HG03045 (cell line): ENCODE data around the gene BPIFB2.
"Not testable (repeated sequence)": the region's sequence is repeated elsewhere in the genome, so short reads cannot be mapped to it uniquely, and the experiment has no call there.

Experiments used
- ATAC-seq: cut with Tn5 transposase; IDR thresholded peaks from one replicate; pipeline ENCODE4 v1.9.1; 2021; ENCODE audit warnings: mild to moderate bottlenecking, moderate library complexity; ENCODE audit not compliant: unreplicated experiment

BPIFB2 gene

DNA sequence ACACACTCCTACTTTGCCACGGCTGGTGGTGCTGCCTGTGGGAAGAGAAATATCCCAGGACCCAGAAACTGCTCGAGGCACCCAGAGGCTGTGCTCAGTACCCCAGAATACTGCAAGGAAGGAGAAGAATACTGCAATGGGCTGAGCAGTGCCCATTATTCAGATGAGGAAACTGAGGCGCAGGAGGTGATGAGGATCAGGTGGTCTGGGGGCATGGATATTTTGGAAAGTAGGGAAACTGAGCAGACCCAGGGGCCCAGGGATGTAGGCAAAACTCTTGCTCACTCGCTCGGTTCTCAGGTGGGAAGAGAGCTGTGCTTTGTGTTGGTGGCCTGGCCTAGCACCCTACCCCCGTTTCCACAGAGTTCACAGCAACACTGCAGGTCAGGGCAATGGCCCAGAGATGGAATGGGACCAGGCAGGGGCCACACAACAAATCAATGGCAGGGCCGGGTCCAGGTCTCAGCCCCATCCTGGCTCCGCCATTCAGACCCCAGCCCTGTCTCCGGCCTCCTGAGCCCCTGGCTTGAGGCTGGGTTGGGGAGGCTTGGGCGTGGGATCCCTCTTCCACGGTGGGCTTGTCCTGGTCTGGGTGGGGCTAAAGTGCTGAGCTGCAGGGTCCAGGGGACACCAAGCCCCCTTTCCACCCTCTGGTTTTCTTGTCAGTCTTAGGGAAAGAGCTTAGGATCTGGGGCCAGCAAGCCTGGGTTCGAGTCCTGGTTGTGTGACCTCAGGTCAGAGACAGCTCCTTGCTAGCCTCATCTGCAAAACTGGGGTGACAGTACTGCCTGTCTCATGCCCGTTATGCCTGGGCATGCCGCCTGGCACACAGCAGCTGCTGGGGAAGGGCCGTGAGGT, 37.2 kb upstream of the BPIFB2 start:
- no peak for ATAC-seq

DNA sequence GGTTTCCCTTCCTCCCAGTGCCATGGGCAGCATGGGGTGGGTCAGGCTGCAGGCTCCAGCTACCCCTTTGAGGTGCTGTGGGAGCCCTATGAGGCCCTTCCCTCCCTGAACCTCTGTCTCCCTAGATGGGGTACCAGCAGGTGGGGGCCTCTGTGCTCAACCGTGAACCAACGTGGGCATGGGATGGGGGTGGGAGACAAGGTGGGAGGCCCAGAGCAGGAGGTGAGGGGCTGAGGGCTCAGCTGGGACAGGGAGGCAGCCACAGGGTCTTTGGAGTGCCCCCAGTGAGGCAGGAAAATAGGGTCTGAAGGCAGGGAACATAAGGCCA, 36.6 kb upstream of the BPIFB2 start:
- ATAC-seq = no peak

DNA sequence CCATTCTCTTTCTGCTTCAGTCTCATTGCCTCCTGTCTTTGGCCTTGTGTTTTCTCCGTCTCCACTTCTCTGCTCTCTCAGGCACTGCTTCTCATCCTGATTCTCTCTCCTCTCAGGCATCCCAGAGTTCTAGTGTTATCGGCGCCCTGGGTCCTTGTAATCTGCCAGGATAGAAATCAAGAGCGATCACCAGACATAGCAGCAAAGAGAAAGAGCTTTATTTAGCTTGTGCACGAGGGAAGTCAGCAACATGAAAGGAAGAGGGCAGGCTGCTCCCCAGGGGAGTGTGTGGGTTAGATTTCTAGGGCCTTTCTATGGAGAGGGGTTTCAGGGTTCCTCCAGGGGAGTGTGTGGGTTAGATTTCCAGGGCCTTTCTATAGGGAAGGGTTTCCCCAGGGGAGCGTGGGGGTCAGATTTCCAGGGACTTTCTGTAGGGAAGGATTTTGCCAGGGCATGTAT, 35.8 kb upstream of the BPIFB2 start:
- ATAC-seq = no peak

DNA sequence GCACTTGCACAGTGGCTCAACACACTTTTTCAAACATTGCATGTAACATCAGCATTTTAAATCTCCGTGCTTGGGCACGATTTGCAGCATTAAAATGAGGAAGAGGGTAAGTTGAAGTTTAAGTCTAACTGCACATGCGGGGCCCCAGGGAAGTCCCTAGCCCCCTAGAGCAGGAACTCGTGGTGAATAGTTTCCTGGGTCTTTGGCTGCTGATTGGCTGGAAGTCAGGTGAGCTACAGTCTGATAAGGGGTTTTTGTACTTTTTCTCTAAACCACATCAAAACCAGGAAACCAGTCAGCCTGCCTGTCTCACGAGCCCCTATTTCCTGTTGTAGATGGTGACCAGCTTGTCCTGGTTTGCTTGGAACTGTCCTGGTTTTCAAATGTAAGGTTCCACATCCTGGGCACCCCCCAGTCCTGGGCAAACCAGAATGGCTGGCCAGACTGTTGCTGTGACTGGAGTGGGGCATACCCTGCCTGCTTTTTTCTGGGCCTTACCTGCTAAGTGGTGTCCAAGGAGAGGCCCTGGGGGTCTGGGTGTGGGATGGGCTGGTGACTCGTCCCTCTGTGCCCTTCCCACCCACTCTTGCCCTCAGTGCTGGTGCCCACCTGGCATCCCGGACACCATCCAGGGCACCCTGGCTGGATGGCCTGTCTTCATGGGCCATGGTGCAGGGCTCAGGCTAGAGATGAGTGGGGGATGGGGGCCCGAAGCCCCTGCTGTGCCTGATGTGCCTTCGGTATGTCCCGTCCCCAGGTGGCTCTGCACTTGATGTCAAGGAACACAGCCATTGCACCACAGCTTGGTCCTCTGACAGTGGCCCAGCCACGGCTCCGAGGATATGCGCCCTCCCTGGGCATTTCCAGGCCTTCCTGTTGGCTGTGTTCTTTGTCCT, 35.1 kb upstream of the BPIFB2 start:
- ATAC-seq = no peak

DNA sequence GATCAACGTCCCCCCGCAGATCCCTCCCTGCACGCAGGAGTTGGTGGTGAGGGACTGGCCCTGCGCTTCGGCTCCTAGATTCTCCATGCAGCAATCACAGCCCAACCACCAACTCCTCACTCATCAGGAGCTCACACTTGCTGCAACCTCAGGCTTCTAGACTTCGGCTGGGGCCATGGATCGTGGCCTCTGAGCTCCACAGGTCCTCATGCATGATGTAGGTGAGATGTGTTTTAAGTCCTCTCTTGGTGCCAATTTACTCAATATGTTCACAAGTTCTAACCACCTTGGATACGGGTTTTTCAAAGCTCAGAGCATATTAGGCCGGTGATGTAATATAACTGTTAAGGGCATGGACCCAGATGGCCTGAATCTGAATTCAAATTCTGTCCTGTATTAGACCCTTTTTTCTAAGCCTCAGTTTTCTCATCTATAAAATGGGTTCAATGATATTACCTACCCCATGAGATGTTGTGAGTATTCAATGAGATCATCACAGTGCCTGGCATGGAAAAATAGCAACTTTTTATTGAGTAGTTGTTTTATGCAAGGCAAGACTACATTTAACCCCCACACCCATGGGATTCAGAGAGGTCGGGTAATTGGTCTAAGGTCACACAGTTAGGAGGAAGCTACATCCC, 34.3 kb upstream of the BPIFB2 start:
- ATAC-seq = no peak

DNA sequence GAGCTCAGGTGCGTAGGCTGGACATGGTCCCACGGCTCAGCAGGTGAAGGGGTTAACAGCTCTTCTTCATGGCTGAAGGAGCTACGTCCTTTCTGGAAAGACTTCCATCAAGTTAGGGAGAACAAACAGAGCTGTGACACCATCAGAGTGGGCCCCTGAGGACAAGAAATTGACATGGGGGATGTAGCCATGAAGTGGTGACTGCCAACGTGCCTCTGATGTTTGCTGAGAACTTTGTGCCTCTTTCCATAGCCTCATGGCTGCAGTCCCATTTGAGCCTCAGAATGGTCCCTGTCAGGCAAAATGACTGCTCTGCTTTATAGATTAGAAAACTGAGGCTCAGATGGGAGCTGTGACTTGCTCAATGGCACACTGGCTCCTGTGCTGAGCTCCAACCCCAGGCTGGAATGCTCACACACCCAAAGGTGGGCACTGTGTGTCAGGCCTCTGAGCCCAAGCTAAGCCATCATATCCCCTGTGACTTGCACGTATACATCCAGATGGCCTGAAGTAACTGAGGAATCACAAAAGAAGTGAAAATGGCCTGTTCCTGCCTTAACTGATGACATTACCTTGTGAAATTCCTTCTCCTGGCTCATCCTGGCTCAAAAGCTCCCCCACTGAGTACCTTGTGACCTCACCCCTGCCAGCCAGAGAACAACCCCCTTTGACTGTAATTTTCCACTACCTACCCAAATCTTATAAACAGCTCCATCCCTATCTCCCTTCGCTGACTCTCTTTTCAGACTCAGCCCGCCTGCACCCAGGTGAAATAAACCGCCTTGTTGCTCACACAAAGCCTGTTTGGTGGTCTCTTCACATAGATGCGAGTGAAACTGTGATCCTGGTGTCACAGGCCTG, 33.1 kb upstream of the BPIFB2 start:
- ATAC-seq = not testable (repeated sequence)

DNA sequence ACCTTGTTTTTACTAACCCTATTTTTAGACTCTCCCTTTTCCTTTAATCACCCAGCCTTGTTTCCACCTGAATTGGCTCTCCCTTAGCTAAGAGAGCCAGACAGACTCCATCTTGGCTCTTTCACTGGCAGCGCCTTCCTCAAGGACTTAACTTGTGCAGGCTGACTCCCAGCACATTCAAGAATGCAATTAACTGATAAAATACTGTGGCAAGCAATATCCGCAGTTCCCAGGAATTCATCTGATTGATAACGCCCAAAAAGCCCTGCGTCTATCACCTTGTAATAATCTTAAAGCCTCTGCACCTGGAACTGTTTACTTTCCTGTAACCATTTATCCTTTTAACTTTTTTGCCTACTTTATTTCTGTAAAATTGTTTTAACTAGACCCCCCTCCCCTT, 32.4 kb upstream of the BPIFB2 start:
- ATAC-seq = not testable (repeated sequence)

DNA sequence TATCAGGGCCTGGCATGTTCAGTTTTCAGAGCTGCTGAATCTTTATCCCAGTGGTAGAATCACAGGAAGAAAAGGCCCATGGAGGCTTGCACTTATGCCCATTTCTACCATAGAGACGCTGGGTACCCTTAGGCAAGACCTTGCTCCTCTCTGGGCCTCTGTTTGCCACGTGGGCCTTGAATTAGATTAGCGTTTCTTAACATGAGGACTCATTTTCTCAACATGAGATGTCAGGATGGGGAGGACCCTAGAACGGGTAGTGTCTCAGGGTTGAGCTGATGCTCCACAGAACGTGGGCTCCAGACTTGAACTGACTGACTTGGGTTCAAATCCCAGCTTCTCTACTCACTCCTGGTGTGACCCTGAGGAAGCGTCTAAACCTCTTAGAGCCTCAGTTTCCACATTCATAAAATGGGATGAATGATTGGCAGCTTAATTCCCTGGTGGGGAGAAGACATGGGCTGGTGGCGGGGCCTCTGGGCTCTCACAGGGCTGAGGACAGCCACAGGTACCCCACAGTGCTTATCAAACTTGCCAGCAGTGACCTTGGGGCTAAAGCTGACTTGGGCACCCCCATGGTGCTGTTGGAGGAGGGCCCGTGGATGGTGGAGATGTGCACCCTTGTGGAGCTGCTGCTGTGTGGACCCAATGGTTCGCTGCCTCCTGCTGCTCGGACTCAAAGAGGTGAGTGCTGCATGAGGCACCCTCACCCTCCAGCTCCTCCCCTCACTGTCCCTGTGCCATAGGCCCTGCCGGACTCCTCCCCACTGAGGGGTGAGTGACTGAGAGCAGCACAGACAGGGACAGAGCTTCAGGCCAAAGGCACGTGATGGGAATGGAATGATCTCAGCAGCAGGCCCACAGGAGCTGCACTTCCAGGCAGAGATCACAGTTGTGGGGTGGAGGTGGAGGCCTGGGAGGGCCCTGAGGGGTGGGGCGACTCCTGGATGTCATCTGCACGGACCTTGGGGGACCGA, 31.5 kb upstream of the BPIFB2 start:
- no peak for ATAC-seq

DNA sequence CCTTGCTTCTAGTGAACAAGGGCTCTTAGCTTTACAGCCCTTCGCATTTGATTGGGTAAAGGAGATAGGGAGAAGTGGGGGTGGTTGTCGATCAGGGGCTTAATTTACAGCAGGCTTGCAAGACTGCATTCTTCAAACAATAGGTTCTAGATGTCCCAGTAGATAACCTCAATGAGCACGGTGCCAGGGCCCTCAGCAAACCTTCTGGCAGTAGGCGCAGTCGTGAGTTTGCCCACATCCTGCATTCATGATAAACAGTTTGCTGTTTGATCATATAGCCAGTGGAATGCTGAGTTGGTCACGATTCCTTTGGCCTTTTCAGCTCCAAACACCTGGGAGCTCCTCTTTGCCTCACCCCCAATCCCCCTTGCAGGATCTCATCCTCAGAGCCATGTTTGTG, 30.8 kb upstream of the BPIFB2 start:
- no peak for ATAC-seq

DNA sequence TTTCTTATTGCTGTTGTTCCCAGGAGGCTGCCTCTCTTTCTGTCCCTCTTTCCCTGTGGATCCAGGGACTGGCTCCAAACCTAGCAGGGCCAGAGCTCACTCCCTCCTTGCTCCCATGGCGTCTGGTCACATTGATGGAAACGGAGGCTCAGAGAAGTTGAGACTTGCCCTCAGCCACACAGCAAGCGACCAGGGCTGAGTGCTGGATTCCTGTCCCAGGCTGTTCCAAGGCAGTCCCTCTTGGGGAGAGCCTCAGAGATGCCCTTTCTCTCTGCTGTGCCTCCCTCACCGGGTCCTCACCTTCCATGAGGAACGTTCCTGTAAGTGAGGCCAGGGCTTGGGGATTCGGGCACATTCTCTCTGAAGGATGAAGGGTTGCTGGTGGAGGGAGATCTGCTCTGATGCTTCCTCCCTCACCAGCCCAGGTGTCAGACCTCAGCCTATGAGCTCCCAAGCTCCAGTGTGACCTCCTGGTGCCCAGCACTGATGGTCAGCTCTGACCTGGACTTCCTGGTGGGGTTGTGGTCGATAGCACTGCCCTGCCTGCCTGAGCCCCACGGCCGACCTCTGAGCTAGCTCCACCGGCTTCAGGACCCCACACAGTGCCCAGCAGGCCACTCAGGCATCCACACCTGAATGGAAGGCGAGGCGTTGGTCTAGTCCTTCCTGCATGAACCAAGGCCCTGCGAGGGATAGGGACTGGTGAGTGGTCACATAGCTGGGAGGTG, 30.1 kb upstream of the BPIFB2 start:
- no peak for ATAC-seq

DNA sequence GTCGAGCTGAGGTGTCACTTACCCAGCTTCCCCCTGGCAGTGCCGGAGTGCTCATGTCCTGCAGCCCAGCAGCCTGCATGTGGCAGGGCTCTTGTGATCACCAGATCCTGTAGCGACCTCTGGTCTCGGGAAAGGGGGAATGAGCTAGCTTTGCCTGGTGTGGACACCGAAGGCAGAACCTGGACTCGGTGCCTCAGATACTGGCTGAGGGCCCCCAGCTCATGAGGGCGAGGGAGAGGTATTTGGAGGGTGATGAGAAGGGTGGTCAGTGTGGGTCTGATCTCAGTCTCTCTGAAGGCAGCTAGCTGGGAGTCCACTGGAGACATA, 29.5 kb upstream of the BPIFB2 start:
- ATAC-seq = no peak

DNA sequence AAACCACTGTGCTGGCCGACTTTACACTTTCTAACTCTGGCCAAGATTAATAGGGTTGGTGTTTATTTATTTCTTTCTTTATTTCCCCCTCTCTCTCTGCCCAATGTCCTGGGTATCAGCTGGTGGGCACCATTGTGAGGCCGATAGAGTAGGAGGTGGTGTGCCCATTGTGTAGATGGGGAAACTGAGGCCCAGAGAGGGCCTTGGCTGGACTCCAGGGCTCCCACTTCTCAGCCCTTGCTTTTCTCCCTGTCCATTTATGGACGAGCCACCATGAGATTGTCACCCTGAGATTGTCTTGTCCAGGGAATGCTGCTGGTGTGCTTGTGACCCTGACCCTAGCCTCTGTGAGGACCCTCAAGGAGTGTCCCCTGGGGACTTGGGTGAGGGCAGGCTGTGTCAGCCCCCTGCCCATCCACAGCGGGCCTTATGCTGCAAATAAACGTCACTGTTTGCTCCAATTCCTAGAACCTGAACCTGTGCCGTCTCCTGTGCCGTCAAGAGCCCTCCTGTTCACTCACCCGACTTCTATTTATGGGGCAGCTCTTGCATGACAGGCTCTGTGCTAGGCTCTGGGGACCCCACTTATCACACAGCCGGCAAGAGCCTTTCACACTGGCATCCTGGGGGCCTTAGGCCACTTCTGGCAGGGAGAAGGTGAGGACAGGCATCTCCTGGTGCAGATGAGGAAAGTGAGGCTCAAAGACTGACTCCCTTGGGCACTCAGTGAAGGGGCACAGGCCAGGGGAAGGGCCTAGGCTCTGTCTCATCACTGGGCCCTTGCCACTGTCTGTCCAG, 28.1 kb upstream of the BPIFB2 start:
- no peak for ATAC-seq

DNA sequence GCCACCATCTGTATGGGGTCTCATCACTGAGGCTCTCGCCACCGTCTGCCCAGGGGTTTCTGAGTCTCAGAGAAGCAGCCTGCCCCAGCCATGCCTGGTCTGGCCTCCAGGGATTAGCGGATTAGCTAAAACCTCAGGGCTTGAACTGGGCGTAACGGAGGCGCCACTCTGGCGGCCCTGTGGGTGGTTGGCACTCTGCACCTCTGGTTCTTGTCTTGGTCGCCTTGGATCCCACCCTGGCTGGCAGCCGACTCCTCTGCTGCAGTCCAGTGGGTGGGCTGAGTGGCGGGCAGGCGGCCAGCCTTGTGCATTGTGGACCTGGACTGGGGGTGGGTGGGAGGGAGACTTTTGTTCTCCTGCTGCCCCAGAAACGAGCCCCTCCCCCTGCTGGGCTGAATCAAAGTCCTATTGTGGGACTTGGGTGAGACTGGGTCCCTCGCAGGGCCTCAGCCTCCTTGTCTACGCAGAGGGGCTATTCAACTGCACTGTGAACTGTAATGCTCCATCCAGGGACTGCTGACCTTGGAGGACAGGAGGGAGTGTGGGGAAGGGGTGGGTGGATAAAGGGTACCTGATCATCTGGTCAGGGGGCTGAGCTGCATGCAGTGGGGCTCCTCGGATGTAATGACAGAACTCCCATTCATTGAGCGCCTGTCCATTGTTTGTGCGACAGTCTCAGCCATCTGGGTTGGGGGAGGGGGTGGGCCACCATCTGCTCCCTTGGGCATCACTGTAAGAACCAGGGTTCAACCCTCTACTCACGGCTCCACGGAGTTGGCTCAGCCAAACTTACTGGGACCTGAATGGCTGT, 27.2 kb upstream of the BPIFB2 start:
- ATAC-seq = no peak

DNA sequence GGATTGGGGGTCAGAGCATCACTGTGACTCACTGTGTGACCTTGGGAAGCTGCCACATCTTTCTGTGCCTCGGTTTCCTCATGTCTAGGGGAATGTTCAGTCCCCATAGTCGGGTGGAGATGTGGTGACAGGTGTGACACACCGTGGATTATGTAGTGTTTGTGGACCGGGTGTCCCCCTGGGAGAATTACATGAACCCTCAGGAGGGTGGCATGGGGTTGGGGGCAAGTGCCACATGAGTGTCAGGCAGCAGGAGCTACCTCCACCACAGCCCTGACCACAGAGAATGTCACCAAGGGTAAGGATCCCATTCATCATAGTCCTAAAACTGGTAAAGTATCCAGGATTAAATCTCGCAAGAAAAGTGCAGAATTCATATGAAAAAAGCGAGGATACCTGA, 26.5 kb upstream of the BPIFB2 start:
- ATAC-seq = no peak

DNA sequence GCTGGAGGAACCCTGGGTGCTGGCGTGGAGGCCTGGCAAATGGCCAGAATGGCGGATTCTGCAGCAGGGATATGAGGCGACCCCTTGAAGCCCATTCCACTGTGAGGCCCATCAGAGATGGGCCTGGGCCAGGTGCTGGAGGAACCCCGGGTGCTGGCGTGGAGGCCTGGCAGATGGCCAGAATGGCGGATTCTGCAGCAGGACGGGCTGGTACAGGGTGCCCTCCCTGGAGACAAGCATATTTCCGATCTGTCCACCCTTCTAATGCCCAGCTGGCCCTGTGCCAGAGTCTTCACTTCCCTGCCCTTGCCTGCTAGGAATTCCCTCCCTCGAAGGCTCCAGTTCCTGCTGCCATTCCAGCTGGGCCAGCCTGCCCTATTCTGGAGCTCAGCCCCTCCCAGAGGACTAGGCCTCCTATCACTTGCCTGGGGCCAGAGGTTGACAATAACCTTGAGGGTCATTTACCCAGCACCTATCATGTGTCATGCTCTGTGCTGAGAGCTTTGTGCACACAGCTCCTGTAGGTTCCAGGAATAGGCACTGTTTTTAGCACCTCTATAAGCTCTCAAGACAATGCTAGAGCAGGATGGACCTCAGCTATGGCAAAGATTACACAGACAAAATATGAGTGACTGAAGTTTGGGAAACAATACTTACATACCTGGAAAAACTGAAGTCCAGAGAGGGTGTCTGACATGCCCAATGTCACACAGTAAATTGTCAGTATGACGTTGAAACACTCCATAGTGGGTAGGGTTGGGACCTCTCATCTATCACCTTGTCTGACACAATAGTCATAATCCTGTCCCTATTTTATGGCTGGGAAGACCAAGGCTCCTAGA, 24.7 kb upstream of the BPIFB2 start:
- ATAC-seq = no peak

DNA sequence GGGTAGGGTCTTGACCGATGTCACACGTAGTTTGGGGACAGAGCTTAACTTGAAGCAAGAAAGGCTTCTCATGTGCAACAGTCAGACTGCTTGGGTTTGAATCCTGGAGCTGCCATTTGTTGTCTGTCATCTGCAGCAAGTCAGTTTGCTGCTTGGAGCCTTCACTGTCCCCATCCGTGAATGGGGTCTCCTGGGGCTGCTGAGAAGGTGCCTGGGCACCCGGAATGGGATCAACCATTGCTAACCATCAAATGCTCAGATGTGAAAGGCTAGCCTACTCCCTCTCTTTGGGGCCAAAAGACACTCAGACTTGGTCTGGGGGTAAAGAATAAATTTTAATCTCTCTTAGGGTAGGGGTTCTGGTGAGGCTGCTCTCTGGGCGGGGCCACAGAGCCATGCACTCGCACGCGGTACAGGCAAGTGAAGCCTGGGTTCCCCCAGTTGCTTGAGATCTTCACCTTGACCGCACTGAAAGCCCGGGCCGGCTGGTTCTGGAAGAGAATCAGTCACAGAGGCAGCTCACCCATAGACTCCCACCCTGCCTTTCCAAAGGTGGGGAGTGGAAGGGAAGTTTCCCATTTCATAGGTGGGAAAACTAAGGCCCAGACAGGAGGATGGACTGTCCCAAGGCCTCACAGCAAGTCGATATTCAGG, 23.9 kb upstream of the BPIFB2 start:
- ATAC-seq = no peak
